GM12878 (cell line): Measurements from ENCODE around the gene LMF1.

Experiments
- CTCF ChIP-seq, 3 experiments: IDR thresholded peaks in 2 of 3; conservative IDR thresholded peaks in 1 of 3; 2 replicates each; pipeline ENCODE4 v1.5.1; 2011; ENCODE audit warnings: low read depth in 3 of 3, low read length in 3 of 3, mild to moderate bottlenecking in 3 of 3, control low read depth in 2 of 3, moderate library complexity in 2 of 3, inconsistent platforms in 1 of 3, mixed read lengths in 1 of 3; ENCODE audit not compliant: control insufficient read depth in 2 of 3, insufficient read depth in 1 of 3; ENCODE audit errors: extremely low read depth in 1 of 3
- EP300 ChIP-seq, 2 experiments: fragments of 150-350 bp in 1 of 2; IDR thresholded peaks; 2 replicates each; pipeline ENCODE4 v1.6.1; 2011 to 2012; ENCODE audit warnings: low read depth in 2 of 2, low read length in 2 of 2, borderline replicate concordance in 1 of 2, improper control_type of control experiment in 1 of 2, inconsistent platforms in 1 of 2; ENCODE audit not compliant: control insufficient read depth in 1 of 2
- TARDBP ChIP-seq: IDR thresholded peaks from 2 replicates; pipeline ENCODE4 v1.6.1; 2016; ENCODE audit warnings: borderline replicate concordance

DNA sequence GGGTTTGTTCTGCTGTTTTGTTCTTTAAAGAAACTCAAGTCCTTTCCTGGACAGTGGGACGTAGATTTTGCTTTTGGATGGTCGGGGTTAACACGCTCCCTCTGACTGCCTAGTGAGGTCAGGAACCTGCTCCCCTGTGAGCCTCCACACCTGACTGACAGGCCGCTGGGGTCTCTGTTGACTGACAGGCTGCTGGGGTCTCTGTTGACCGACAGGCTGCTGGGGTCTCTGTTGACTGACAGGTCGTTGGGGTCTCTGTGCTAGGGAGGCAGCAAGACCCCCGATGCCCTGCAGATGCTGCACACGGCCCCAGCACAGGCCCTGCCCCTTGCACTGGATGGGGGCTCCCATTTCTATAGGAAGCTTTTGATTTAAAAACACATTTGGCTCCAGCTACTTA lies 33.5 kb downstream of the LMF1 start:
- TF ChIP-seq CTCF (IDR thresholded peaks at IDR 0.05 in 2 of 3, conservative IDR thresholded peaks at IDR 0.05 in 1 of 3; ENCODE audit: control insufficient read depth in 2 of 3, extremely low read depth in 1 of 3, insufficient read depth in 1 of 3, low read depth in 3 of 3, low read length in 3 of 3) (no peak), EP300 (IDR thresholded peaks at IDR 0.05; ENCODE audit: borderline replicate concordance in 1 of 2, control insufficient read depth in 1 of 2, low read depth in 2 of 2, low read length in 2 of 2) (no peak), TARDBP (no peak)
